GM12892 (cell line): ENCODE data around the gene HERC2.

Source experiments
- POLR2A ChIP-seq: IDR thresholded peaks from 2 replicates; pipeline ENCODE4 v1.6.1; 2011; ENCODE audit warnings: low read depth, low read length, control low read depth
- POLR2AphosphoS5 ChIP-seq: IDR thresholded peaks from 2 replicates; pipeline ENCODE4 v1.6.1; 2011; ENCODE audit warnings: low read depth, low read length, control low read depth

- TF ChIP-seq POLR2AphosphoS5 (no peak), POLR2A (no peak)
Measured at GRCh38 chr15:28269097-28269496, 52.9 kb downstream of the HERC2 start.
